GM18498 (cell line): ENCODE measurements around the gene NELL1.

ENCODE experiments used
- ATAC-seq: cut with Tn5 transposase; IDR thresholded peaks from one replicate; pipeline ENCODE4 v1.9.1; 2021; ENCODE audit warnings: mild to moderate bottlenecking, moderate library complexity; ENCODE audit not compliant: unreplicated experiment

NELL1 gene

DNA sequence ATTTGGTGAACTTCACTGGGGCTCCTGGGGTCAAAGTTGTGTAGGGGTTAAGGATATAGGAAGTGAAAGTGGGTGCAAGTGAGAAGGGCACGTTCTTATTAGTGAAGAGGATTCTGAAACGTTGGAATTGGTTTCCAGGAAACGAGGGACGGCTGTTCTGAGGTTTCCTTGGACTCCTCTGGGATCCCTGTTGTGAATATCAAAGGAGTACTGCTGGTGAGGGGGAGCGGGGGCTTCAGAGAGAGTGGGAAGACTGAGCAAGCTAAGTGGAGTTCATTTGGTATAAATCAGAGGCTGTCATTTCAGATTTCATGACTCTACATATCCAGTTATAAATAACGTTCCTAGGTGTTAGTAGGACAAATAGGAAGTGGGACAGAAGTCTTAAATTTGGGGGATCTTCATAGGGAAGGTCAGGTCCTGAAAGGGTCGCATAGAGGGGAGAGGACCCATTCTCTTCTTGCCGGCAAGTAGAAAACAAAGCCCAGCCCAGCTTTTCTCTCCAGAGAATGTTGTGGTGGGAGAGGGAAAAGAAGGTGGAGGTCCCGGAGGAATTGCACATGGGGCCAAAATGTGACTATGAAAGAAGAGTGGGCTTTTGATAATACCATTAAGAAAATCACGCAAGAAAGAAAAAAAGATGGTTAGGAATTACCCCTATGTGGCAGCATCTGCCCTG is 1.1 kb upstream of the NELL1 start:
- ATAC-seq, result no peak

DNA sequence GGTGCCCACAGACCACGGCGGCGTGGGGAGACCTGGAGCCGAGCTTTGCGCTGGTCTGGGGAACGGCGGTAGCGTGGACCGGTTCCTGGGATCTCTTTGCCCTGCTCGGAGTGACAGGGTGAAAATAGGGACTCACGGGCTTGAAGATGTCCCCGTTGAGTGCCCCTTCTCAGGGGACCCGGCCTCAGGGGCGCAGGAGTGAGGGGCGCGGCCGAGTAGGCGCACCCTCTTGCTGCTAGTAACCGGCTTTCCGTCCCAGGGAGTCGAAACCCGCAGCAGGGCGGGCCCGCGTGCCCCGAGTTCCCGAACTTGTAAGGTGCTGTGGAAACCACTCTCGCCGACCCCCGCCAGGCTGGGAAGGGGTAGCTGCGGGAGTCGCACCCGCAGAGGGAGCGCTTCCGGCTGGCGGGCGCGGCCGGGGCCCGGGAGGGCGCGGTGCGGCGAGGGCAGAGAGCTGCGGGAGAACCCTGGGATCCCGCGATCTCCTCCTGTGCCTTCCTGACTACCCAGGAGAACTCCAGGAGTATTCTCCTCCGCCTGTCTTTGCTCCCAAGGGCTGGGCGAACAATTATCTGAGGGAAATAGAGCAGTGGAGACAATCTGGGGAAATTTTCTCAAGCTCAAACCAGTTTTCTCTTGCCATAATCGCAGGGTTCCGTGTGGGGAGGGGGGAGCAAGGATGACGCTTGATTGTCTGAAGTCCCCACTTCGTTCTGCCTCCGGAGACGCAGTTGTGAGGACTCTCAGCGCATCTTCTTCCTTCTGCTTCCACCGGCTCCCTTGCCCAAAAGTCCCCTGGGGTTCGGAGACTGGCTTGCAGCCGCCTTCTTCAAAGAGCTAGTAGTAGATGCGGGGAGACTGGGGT is 666 bp downstream of the NELL1 start:
- no peak for ATAC-seq

DNA sequence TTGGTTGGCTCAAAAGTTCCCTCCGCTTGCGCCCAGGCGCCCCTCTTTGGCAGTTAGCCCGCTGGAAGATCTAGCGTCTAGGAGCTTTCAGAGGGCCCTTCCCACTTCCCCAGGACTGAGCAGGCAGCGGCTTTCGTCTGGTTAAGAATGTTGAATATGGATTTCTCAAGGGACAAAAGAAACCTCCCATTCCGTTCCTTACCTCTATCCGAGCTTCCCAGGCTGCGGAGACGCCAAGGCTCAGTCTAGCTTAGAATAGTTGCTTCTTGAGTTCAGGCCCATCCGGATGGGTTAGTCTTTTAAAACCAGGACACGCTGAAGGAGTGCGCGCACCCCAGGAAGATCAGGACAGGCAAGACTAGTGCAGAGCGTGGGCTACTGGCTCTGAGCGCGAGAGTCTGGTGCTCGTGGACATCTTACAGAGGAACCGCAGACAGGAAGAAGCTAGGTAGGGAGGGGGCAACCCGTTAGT is 1.6 kb downstream of the NELL1 start:
- no peak for ATAC-seq

DNA sequence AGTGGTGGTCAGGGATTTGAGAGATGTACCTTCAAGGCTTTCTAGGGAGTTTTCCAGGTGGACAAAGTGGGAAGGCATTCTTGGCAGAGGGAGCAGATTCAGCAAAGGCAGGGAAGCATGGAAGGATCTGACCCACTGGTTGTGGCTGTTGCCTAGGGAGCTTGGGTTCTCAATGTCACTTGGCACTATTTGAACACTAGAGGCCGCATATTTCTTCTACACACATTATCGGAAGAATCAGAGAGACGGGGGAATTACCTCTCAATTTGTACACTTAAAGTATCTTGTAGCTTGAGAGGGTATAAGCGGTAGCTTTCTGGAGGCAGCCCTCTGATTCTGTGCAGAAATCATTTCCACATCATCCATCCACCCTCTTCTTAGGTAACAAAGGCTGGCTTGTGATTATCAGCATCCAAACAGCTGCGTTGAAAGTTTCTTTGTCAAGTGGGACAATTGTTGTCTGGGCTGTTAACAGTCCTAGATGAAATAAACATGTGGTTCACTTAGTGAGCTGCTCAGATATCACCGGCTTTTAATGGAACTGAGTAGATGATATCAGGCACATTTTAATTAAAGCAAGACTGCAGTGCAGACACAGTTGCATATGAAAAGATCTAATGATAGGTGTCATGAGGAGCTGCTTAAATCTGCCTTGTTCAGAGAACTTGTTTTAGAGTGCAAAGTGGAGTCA is 2.6 kb downstream of the NELL1 start:
- no peak for ATAC-seq

DNA sequence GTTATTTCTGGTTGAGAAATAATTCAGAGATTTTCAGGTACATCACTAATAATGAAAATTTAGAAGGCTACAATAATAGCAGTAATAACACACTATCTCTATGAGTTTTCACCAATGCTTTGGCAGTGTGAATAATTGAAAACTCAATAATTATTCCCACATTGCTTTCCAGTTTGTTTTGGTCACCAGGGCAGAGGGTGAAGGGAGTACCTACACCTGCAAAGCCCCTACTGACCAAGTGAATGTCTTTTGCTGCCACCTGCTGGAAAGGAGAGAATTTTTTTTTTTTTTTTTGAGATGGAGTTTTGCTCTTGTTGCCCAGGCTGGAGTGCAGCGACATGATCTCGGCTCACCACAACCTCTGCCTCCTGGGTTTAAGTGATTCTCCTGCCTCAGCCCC is 3.2 kb downstream of the NELL1 start:
- ATAC-seq, result no peak

DNA sequence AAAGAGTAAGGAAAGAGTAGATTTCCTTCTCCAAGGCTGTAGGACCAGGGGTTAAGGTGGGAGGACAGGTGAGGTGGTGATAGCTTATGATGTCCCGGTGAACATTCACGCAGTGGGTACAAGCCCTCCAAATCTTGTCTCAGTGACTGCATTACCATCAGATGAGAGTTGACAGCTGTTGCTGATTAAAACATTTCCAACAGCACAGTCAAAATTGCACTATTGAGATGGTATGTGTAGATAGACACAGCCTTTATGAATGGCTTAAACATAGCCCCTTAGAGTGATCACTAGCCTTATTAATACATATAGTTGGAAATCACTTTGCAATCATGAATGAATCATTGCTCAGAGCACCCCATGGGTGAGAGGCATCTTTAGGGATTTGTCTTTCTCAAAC is 7.3 kb downstream of the NELL1 start:
- no peak for ATAC-seq

DNA sequence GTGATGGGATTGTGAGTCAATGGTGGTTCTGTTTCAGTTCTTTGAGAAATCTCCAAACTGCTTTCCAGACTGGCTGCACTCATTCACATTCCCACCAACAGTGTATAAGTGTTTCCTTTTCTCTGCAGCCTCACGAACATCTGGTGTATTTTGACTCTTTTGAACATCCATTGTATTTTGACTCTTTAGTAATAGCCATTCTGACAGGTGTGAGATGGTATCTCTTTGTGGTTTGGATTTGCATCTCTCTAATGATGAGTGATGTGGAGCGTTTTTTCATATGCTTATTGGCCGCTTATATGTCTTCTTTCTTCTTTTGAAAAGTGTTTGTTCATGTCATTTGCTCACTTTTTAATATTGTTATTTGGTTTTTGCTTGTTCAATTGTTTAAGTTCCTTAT is 19.4 kb downstream of the NELL1 start:
- ATAC-seq, result no peak

DNA sequence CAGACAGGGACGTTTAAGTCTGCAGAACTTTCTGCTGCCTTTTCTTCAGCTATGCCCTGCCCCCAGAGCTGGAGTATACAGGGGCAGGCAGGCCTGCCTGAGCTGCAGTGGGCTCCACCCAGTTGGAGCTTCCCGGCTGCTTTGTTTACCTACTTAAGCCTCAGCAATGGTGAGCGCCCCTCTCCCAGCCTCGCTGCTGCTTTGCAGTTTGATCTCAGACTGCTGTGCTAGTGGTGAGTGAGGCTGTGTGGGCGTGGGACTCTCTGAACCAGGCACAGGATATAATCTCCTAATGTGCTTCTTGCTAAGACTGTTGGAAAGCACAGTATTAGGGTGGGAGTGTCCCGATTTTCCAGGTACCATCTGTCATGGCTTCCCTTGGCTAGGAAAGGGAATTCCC is 38.5 kb downstream of the NELL1 start:
- no peak for ATAC-seq

DNA sequence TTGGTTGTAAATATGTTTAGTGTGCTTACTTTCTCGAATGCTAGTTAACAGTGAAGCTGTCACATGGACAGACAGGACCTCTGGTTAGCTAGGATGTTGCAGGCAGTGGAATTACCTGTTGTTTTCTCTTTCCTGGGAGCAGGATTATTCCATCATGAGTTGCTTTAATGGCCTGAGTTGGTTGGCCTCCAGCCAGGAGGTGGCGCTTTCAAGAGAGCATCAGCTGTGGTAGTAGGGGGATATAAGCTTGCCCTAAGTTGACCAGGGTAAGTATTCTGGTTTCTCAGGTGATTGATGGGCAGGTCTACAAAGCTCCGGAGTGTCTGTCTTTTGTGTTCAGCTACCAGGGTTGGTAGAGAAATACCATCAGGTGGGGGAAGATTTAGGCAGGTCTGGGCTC is 43.5 kb downstream of the NELL1 start:
- ATAC-seq, result no peak

DNA sequence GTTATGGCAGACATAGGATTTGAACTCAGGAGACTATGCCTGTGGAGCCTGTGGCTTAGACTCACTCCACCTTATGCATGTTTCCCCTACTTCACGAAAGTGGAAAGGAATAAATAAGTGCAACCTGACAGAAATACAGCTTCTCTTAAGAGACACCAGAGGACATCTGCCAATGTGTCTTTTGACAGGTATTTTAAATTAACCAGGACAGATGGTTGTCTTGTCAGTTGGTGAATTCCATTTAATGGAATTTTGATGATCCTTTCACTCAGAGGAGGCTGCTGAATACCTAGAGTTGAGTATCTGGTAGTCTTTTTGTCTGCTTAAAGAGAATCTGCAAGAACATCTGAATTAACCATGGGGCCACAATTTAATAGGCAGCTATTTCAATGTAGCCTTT is 46.1 kb downstream of the NELL1 start:
- no peak for ATAC-seq

DNA sequence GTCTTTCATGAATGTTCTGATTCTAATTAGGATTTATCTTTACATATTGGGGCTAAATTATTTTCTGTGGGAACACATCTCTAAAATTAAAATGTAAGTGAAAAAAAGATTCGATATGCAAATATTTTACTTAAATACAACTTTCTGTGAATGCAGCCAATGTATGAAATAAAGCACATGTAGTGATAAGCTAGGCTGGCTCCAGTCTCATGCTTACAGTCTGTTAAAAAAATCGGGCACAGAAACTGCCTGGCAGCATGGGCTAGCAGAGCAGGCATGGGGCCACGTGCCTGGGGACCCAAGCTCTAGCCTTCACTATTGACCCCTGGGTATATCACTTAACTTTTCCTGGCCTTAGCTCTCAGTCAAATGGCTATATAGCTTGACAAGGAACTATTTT is 46.5 kb downstream of the NELL1 start:
- no peak for ATAC-seq

DNA sequence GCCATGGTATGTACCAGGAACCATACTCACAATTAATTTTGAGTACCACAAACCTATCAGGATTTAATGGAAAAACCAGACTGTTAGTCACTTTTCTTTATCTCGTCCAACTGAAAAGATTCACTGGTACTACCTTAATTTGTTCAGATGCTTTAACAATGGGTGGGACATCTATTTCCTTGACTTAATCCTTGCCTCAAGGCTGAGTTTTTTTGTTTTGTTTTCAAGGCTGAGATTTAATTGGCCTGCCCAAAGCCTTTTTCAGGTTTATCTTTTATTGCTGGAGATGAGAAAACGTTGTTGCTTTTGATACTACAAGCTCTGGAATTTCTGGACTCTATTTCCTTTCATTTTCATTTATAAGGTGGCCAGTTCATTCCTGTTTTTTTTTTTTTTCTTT is 50.4 kb downstream of the NELL1 start:
- ATAC-seq, result no peak

DNA sequence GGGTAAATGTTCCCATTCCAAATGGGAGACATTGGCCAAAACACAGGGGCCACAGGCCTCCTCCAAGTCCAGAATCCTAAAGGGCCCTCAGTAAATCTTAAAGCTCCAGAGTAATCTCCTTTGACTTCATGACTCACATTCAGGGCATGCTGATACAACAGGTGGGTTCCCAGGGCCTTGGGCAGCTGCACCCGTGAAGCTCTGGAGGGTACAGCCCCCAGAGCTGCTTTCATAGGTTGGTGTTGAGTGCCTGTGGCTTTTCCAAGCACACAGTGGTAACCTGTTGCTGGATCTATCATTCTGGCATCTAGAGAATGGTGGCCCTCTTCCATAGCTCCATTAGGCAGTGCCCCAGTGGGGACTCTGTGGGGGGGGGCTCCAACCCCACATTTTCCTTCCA is 54.0 kb downstream of the NELL1 start:
- ATAC-seq, result no peak

DNA sequence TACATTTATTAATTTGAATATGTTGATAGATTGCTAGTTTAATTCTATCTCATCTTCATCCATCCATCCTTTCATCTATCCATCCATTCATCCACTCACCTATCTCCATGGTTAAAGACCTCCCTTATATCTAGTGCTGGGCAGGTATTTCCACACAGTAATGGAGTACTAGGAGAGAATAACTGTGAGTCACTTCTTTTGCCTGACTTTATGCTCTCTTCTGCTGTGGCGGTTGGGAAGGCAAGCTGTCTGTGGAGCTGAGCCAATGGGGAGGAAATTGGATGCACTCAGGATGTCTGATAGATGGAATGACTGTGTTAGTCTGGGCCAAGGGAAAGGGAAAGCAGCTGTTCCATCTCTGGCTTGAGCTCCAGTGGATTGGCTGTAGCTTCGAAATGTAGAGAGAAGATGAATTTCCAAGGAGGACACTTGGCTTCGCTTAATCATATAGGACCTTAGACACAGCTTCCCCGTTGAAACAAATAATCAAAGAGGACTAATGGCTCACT is 60.3 kb downstream of the NELL1 start:
- ATAC-seq, result no peak

DNA sequence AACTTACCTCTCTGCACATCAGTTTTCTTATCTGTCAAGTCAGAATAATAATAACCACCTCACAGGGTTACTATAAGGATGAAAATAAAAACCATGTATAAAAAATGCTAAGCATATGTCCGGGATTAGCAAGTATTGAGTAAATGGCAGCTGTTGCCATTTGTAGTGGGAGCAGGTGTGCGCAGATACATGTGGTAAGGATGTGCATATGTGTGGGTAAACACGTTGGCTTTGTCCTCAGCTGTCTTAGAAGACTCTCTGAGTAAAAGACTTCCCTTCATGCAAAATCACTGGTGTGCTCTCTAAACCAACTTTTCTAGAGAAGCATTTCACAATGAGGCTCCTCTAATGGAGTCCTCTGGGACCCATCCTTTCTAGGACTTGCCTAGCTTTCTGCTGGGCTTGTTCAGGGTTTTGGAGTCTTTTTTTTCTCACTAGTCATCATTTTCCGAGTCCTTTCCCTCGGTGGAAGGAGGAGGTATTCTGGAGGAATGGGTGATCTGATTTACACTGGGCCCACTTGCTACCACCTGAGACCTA is 62.4 kb downstream of the NELL1 start:
- no peak for ATAC-seq

DNA sequence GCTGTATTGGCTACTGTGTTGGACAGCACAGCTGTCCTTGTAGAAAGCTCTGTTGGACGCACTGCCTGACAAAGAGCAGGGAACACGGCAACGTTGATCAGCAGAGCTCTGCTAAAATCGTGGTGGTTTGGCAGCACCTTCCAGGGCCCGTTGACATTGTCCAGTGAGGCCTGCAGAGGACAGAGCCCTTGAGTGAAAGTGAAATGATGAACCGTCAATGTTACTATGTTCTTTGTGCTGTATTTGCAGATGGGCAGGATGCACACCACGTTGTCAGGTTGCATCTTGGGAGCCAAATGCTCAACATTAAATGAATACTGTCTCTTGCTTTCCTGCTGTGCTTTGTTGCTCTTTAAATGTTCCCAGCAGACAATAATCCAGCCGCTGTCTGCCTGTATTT is 69.7 kb downstream of the NELL1 start:
- ATAC-seq, result no peak

DNA sequence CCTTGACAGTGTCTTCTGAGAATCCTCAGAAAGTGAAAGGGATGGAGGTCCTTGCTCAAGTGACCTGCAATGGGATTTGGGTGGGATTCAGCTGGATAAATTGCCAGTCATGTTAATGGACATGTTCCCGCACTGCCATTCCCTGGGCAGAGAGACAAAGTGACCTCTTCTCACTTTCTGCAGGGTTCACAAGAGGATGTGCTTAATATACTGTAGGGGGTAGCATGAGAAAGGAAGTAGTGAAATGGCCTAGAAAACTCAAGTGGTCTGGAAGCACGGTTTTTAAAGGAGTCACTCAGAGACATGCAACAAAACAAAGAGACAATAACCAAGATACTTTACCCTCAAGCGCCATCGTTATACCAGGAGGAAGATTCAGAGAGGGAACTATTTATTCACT is 70.2 kb downstream of the NELL1 start:
- no peak for ATAC-seq

DNA sequence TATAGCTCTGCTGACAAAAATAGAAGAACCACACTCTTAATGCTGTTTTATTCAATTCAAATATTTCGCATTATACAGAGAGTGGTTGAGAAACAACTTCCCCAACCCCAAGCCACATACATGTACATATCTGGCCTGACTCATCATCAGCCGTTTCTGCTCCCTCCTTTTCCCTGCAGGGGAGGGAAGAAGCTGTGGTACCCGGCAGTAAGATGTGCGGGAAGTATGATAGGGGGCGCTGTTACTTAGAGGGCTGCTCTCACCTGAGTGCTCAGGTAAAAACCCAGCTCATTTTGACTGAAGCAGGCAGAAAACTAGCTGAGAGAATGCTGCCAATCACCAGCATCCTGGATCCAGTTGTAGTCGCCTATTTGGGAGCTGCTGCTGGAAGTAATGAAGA is 85.5 kb downstream of the NELL1 start:
- no peak for ATAC-seq

DNA sequence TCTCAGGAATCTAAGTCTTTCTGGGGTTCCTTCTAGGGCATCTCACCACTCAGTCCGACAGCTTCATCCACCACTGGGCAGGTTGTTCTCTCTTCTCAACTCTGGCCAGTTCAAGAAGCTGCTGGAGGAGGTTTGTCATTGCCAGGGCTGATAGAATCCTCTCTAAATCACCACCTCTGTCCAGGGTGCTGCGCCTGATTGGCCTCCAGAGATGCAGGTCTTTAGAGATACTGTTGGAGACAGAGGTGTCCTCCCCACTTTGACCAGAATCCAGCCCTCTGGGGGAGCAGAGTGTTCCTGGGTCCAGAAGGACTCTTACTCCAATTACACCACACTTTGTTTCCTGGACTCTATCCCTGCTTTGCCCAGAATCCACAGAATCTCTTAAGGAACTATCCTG is 90.2 kb downstream of the NELL1 start:
- no peak for ATAC-seq

DNA sequence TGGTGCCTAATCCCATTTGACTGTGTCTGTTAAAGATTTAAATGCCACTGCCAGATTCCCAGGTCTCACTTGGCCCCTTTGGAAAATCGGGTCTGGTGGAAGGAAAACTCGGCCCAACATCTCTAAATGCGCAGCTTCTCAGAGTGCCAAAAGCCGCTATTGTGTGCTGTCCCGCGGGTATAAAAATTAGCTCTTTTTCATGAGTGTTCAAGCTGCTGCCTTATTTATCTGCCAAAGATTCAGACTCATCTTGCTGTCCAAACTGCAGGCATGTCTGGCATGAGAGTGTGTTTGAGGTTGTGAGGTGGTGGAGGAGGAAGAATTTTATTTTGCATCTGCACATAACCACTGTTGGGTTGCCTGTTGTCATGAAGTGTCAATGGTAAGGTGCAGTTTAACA is 91.4 kb downstream of the NELL1 start:
- no peak for ATAC-seq

DNA sequence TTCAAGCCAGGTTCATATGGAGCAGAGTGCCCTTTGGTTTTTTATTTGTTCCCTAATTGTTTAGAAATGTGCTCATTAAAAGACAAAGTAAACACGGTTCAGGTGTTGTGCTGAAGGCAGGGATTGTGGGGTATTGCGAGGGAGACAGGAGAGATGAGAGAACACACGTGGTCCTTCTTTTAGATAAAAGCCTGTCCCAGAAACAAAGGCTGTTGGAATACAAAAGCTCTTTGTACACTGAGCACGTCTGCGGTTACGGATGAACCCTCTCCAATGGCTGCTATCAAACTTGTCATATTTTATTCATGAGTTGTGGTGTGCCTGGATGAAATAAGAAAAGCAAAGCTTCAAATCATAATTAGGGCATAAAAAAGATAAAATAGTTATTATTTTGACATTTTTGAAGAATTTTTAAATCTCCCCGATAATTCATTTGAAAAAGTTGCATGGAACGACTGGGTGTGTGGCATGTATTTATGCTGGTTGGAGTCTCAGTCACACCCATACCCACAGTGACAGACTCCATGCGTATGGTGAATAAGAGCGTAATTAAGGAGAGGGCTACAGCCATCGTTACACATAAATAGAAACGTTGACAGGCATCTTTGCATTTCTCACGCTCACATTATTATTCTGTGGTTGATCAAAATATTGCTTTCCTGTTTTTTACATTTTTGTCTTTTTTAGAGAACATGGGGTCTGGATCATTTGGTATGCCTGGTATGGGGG is 92.9 kb downstream of the NELL1 start:
- no peak for ATAC-seq
